ENCODE measurements around the gene ZFP64.

DNA sequence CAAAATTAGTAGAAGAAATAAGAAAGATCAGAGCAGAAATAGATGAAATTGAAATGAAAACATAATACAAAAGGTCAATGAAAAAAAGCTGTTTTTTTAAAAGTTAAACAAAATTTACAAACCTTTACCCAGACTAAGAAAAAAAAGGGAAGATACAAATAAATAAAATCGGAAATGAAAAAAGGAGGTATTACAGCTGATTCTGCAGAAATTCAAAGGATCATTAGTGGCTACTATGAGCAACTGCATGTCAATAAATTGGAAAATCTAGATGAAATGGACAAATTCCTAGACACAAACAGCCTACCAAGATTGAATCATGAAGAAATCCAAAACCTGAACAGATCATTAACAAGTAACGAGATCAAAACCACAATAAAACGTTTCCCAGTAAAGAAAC is 59.2 kb downstream of the ZFP64 start:
- no peak for TF ChIP-seq CBX3 (IDR thresholded peaks at IDR 0.05; ENCODE audit: low read depth)
- no peak for TF ChIP-seq POLR2A (IDR thresholded peaks at IDR 0.05; ENCODE audit: borderline replicate concordance, extremely low read depth, insufficient read depth, insufficient read length)
- no peak for TF ChIP-seq RAD21 (IDR thresholded peaks at IDR 0.05; ENCODE audit: low read depth)
- TF ChIP-seq, protein P1, sequence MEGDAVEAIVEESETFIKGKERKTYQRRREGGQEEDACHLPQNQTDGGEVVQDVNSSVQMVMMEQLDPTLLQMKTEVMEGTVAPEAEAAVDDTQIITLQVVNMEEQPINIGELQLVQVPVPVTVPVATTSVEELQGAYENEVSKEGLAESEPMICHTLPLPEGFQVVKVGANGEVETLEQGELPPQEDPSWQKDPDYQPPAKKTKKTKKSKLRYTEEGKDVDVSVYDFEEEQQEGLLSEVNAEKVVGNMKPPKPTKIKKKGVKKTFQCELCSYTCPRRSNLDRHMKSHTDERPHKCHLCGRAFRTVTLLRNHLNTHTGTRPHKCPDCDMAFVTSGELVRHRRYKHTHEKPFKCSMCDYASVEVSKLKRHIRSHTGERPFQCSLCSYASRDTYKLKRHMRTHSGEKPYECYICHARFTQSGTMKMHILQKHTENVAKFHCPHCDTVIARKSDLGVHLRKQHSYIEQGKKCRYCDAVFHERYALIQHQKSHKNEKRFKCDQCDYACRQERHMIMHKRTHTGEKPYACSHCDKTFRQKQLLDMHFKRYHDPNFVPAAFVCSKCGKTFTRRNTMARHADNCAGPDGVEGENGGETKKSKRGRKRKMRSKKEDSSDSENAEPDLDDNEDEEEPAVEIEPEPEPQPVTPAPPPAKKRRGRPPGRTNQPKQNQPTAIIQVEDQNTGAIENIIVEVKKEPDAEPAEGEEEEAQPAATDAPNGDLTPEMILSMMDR (IDR thresholded peaks at IDR 0.05 in 2 of 3, conservative IDR thresholded peaks at IDR 0.05 in 1 of 3; ENCODE audit: borderline replicate concordance in 1 of 3, insufficient read depth in 1 of 3, low read depth in 2 of 3, low read length in 2 of 3), result no peak
- TF ChIP-seq EZH2phosphoT487 (IDR thresholded peaks at IDR 0.05; ENCODE audit: borderline replicate concordance), result no peak
- TF ChIP-seq YY1 (IDR thresholded peaks at IDR 0.05; ENCODE audit: extremely low read depth, insufficient replicate concordance, low read depth, low read length), result no peak
- TF ChIP-seq, protein P2, sequence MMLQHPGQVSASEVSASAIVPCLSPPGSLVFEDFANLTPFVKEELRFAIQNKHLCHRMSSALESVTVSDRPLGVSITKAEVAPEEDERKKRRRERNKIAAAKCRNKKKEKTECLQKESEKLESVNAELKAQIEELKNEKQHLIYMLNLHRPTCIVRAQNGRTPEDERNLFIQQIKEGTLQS (IDR thresholded peaks at IDR 0.05), result no peak
- TF ChIP-seq, protein P3, sequence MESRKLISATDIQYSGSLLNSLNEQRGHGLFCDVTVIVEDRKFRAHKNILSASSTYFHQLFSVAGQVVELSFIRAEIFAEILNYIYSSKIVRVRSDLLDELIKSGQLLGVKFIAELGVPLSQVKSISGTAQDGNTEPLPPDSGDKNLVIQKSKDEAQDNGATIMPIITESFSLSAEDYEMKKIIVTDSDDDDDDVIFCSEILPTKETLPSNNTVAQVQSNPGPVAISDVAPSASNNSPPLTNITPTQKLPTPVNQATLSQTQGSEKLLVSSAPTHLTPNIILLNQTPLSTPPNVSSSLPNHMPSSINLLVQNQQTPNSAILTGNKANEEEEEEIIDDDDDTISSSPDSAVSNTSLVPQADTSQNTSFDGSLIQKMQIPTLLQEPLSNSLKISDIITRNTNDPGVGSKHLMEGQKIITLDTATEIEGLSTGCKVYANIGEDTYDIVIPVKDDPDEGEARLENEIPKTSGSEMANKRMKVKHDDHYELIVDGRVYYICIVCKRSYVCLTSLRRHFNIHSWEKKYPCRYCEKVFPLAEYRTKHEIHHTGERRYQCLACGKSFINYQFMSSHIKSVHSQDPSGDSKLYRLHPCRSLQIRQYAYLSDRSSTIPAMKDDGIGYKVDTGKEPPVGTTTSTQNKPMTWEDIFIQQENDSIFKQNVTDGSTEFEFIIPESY (IDR thresholded peaks at IDR 0.05; ENCODE audit: extremely low read depth, insufficient replicate concordance, low read length), result no peak
- TF ChIP-seq, protein P4, sequence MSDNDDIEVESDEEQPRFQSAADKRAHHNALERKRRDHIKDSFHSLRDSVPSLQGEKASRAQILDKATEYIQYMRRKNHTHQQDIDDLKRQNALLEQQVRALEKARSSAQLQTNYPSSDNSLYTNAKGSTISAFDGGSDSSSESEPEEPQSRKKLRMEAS (IDR thresholded peaks at IDR 0.05), result no peak
- TF ChIP-seq EGR1 (IDR thresholded peaks at IDR 0.05; ENCODE audit: low read depth), result no peak

All from HCT116 (cell line).